PC-9 (cell line): ENCODE results near the gene NFIX. TPM values are rescaled to one million over a fixed set of nuclear protein-coding genes. Genes with fewer than 3 reads are reported as not detected.
A peak's percentile ranks its signal among the peaks of the same experiment; 100 is the strongest.

Source experiments
- BruUV-seq: library from RNA; stranded (reverse); fragments of 400-500 nt; replicated peaks from 2 replicates; lab custom pipeline; 2021; lab: Mats Ljungman, UMichigan
- CTCF ChIA-PET: fragments of 300-600 bp; sonication (Branson Sonifier 250); formaldehyde crosslinking; loops from one replicate; lab custom pipeline; 2022; ENCODE audit warnings: antibody characterized with exemption; lab: Charles Lee
- POLR2A ChIA-PET: fragments of 300-600 bp; sonication (Branson Sonifier 250); formaldehyde crosslinking; loops from one replicate; lab custom pipeline; 2022; ENCODE audit warnings: antibody characterized with exemption; ENCODE audit not compliant: unreplicated experiment; lab: Charles Lee
- DNase-seq, 2 experiments: peaks; one replicate each; pipeline versions ENCODE4 v3.0.0 to v3.0.0-alpha.2; 2015 to 2022; ENCODE audit warnings: mixed read lengths in 1 of 2
- H2AFZ ChIP-seq: fragments of 200-600 bp; sonication (generic); 2 replicates; pipeline ENCODE4 v1.8.1; 2017; ENCODE audit warnings: antibody characterized with exemption
- H3F3A ChIP-seq: fragments of 200-600 bp; sonication (generic); 2 replicates; pipeline ENCODE4 v1.8.1; 2017; ENCODE audit warnings: antibody characterized with exemption, mild to moderate bottlenecking, low read depth; ENCODE audit not compliant: insufficient read depth
- H3K27ac ChIP-seq: fragments of 200-600 bp; sonication (generic); 2 replicates; pipeline ENCODE4 v1.6.1; 2016; ENCODE audit warnings: mixed run types
- H3K27me3 ChIP-seq: fragments of 200-600 bp; sonication (generic); 2 replicates; pipeline ENCODE4 v1.6.1; 2016; ENCODE audit warnings: low read depth, mixed run types; ENCODE audit not compliant: insufficient read depth
- H3K36me3 ChIP-seq: fragments of 200-600 bp; sonication (generic); 2 replicates; pipeline ENCODE4 v1.6.1; 2016; ENCODE audit warnings: low read depth, mixed run types
- H3K4me1 ChIP-seq: fragments of 200-600 bp; sonication (generic); replicated peaks from 2 replicates; pipeline ENCODE4 v1.6.1; 2016; ENCODE audit warnings: mixed run types; ENCODE audit not compliant: insufficient read depth
- H3K4me2 ChIP-seq: fragments of 200-600 bp; sonication (generic); 2 replicates; pipeline ENCODE4 v1.6.1; 2017; ENCODE audit warnings: mixed run types
- H3K4me3 ChIP-seq: fragments of 200-600 bp; sonication (generic); 2 replicates; pipeline ENCODE4 v1.6.1; 2016; ENCODE audit warnings: mixed run types
- H3K79me2 ChIP-seq: fragments of 200-600 bp; sonication (generic); 2 replicates; pipeline ENCODE4 v1.6.1; 2017; ENCODE audit warnings: low read depth, mixed run types
- H3K9me2 ChIP-seq: fragments of 200-600 bp; sonication (generic); 2 replicates; pipeline ENCODE4 v1.8.1; 2017; ENCODE audit warnings: mild to moderate bottlenecking; ENCODE audit not compliant: insufficient read depth
- H3K9me3 ChIP-seq: fragments of 200-600 bp; sonication (generic); 2 replicates; pipeline ENCODE4 v1.8.1; 2016; ENCODE audit warnings: low read depth; ENCODE audit not compliant: insufficient read depth
- H4K20me1 ChIP-seq: fragments of 200-600 bp; sonication (generic); 2 replicates; pipeline ENCODE4 v1.8.1; 2017; ENCODE audit not compliant: insufficient read depth
- EZH2 ChIP-seq: fragments of 200-600 bp; sonication (generic); IDR thresholded peaks from 2 replicates; pipeline ENCODE4 v1.8.0; 2017; ENCODE audit warnings: antibody characterized with exemption, low read depth
- intact Hi-C: fragments of 100-400 bp; cut with micrococcal nuclease; formaldehyde crosslinking; loops from one replicate; pipeline ENCODE4 v1.10.0; 2022; ENCODE audit not compliant: unreplicated experiment
- total RNA-seq: library from RNA; stranded (reverse); gene quantifications from 2 replicates; pipeline ENCODE4 v1.2.3, GENCODE V29; 2021
- TF ChIP-seq, protein P1 (sequence below): fragments of 200-600 bp; sonication (generic); conservative IDR thresholded peaks from 2 replicates; pipeline ENCODE4 v1.6.1; 2017; ENCODE audit warnings: mixed run types, antibody characterized with exemption, mild to moderate bottlenecking, moderate library complexity

Gene NFIX
- total RNA-seq, 1 experiment from 2014 or later = 24.2 TPM

DNA sequence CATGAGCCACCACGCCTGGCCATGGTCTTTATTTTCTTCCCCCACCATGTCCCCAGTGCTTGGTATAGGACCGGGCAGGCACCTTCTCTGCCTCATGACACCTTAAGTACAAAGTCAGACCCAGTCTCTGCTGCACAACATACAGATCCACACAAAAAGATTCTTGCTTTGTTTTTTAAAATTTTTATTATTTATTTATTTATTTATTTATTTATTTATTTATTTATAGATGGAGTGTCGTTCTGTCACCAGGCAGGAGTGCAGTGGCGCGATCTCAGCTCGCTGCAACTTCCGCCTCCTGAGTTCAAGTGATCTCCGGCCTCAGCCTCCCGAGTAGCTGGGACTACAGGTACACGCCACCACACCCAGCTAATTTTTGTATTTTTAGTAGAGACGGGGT is 2.5 kb upstream of the NFIX start:
- no TSS peak for BruUV-seq
- intact Hi-C loops = no loop called here
- Histone ChIP-seq H3K9me3 (no peaks in the 10 kb centered on the region), H4K20me1 (no peaks in the 10 kb centered on the region), H3K4me2 (no peak overlapping the region), H3K4me1 (peaks cover 5% of the 10 kb centered on the region; the same call in 1 of the 2 replicates), H3K36me3 (no peaks in the 10 kb centered on the region), H2AFZ (no peak overlapping the region), H3K27ac (no peak overlapping the region), H3K9me2 (no peaks in the 10 kb centered on the region), H3K4me3 (no peak overlapping the region), H3K79me2 (no peaks in the 10 kb centered on the region), H3F3A (peaks cover 24% of the 10 kb centered on the region; the same call in 1 of the 2 replicates), H3K27me3 (peaks cover 27% of the 10 kb centered on the region)
- ChIA-PET POLR2A (no interaction called here), CTCF (interaction anchor here (0.6 kb wide), 1 partner anchor 108 kb away, joined by 17 read pairs; no protein-coding TSS in a partner anchor)
- TF ChIP-seq, protein P1, sequence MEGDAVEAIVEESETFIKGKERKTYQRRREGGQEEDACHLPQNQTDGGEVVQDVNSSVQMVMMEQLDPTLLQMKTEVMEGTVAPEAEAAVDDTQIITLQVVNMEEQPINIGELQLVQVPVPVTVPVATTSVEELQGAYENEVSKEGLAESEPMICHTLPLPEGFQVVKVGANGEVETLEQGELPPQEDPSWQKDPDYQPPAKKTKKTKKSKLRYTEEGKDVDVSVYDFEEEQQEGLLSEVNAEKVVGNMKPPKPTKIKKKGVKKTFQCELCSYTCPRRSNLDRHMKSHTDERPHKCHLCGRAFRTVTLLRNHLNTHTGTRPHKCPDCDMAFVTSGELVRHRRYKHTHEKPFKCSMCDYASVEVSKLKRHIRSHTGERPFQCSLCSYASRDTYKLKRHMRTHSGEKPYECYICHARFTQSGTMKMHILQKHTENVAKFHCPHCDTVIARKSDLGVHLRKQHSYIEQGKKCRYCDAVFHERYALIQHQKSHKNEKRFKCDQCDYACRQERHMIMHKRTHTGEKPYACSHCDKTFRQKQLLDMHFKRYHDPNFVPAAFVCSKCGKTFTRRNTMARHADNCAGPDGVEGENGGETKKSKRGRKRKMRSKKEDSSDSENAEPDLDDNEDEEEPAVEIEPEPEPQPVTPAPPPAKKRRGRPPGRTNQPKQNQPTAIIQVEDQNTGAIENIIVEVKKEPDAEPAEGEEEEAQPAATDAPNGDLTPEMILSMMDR = no peak
- TF ChIP-seq EZH2 = no peak
- DNase-seq = no peak

DNA sequence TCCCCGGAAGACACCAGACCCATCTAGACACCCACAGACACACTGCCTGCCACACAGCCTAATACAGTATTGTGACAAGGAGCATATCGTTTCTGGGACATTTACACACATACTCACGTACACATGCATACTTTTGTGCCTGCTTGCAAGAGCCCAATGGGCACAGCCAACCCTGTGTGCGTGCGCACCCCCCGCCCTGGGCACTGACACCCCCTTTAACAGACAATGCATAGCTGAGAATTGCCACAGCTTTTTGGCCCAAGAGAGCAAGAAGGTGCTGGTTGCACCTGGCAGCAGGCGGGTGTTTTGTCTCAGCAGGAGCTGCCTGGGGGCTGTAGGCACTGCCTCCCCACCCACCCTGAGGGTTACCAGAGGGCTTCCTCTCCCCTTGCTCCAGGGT is 1.7 kb upstream of the NFIX start:
- H3K27ac ChIP-seq = no peak overlapping the region
- no TSS peak for BruUV-seq
- peaks cover 27% of the 10 kb centered on the region; the same call in 1 of the 2 replicates for H3F3A ChIP-seq
- DNase-seq = no peak
- H3K9me2 ChIP-seq = no peaks in the 10 kb centered on the region
- H3K36me3 ChIP-seq = no peaks in the 10 kb centered on the region
- H3K4me2 ChIP-seq = no peak overlapping the region
- no peaks in the 10 kb centered on the region for H4K20me1 ChIP-seq
- peaks cover 27% of the 10 kb centered on the region for H3K27me3 ChIP-seq
- no peak overlapping the region for H2AFZ ChIP-seq
- H3K4me1 ChIP-seq = peaks cover 5% of the 10 kb centered on the region; the same call in 1 of the 2 replicates
- intact Hi-C loops = no loop called here
- no peaks in the 10 kb centered on the region for H3K9me3 ChIP-seq
- TF ChIP-seq, protein P1 = no peak
- no peak for TF ChIP-seq EZH2
- ChIA-PET POLR2A (no interaction called here), CTCF (interaction anchor here (0.5 kb wide), 1 partner anchor 64 kb away, joined by 3 read pairs; no protein-coding TSS in a partner anchor)
- H3K4me3 ChIP-seq = no peak overlapping the region
- H3K79me2 ChIP-seq = no peaks in the 10 kb centered on the region

DNA sequence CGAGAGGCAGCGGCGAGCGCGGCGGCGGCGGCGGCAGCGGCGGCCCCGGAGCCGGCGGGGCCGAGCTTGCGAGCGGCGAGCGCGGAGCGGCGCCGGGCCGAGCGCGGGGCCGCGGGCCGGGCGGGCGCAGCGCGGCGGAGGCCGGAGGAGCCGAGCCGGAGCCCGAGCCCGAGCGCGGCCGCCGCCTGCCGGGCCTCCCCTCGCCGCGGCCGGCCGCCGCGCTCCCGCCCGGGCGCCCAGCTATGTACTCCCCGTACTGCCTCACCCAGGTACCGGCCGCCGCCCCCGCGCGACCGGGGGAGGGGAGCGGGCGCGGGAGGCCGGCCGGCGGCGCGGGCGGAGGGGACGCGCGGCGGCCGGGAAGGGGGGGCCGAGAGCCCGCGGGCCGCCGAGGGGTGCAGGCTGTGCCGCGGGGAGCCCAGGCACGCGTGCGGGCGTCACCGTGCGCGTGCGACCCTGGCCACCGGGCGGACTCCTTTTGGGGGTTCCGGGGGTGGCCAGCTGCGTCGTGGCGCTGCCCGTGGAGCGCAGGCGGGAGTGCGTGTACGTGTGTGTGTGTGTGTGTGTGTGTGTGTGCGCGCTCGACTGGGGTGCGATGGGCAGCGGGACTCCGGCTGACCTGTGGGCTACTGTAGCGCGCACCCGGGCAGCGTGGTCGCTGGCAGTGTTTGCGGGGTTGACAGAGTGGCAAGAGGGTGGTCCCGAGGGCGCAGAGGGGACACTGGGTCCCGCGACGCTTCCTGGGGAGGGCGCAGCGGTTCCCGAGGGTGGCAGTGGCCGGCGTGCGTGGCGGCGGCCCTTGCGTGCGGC is 526 bp downstream of the NFIX start:
- POLR2A ChIA-PET = interaction anchor here (0.6 kb wide), 1 partner anchor 18 kb away, joined by 3 read pairs; no protein-coding TSS in a partner anchor
- peaks cover 27% of the 10 kb centered on the region for H3K27me3 ChIP-seq
- no peaks in the 10 kb centered on the region for H4K20me1 ChIP-seq
- no TSS peak for BruUV-seq
- TF ChIP-seq, protein P1 = no peak
- no peak for TF ChIP-seq EZH2
- H3K4me3 ChIP-seq = peak overlapping the region; percentile 52; the same call in 1 of the 2 replicates
- no peaks in the 10 kb centered on the region for H3K36me3 ChIP-seq
- H3K4me2 ChIP-seq = peak overlapping the region; percentile 78
- peaks cover 5% of the 10 kb centered on the region; the same call in 1 of the 2 replicates for H3K4me1 ChIP-seq
- H3K9me3 ChIP-seq = no peaks in the 10 kb centered on the region
- peak in 1 of 2 experiments; percentile 31 for DNase-seq
- intact Hi-C loops = no loop called here
- no peak overlapping the region for H2AFZ ChIP-seq
- CTCF ChIA-PET = no interaction called here
- no peak overlapping the region for H3K27ac ChIP-seq
- H3K79me2 ChIP-seq = no peaks in the 10 kb centered on the region
- no peaks in the 10 kb centered on the region for H3K9me2 ChIP-seq
- peaks cover 27% of the 10 kb centered on the region; the same call in 1 of the 2 replicates for H3F3A ChIP-seq
